DLD1 (cell line): ENCODE measurements around the gene VSX2.

ENCODE experiments used
- in situ Hi-C: cut with HindIII; loops from 2 replicates; pipeline ENCODE4 v1.10.0; 2017; ENCODE audit warnings: low sequenced_read_pairs

Gene VSX2

DNA sequence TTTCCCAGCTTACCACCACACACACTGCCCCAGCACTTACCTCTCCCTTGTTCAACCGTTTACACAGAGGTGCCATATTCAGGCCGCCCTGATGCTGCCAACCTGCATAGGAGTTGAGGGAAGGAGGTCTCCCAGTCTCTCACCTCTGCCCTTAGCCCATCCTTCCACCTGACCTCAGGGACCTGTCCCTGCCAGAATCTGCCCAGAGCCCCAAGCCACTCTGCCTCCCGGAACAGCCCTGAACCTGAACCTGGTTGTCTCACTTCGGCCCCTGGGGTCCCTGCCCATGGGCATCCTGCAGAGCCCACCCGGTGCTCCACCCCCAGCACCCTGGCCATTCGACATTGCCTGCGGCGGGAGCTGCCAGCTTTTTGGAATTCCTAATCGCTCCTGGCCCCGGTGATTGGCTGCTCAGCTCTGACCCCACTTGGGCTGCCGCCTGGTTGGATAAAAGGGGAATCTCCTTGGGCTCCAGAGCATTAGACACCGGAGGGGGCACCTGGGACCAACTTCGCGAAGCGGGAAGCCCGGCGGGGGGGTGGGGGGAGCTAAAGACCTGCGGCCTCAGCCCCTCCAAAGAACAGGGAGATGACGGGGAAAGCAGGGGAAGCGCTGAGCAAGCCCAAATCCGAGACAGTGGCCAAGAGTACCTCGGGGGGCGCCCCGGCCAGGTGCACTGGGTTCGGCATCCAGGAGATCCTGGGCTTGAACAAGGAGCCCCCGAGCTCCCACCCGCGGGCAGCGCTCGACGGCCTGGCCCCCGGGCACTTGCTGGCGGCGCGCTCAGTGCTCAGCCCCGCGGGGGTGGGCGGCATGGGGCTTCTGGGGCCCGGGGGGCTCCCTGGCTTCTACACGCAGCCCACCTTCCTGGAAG lies at the start of gene VSX2:
TSS of gene VSX2 (plus strand) at position 476 of the 874 bp plus-strand sequence. CDS start at position 589, 113 bp downstream.
- in situ Hi-C loops, result no loop called here

GRCh38 chr14:74190927-74191575 lies 48.2 kb upstream of the VSX2 start:
- in situ Hi-C loops, result no loop called here

DNA sequence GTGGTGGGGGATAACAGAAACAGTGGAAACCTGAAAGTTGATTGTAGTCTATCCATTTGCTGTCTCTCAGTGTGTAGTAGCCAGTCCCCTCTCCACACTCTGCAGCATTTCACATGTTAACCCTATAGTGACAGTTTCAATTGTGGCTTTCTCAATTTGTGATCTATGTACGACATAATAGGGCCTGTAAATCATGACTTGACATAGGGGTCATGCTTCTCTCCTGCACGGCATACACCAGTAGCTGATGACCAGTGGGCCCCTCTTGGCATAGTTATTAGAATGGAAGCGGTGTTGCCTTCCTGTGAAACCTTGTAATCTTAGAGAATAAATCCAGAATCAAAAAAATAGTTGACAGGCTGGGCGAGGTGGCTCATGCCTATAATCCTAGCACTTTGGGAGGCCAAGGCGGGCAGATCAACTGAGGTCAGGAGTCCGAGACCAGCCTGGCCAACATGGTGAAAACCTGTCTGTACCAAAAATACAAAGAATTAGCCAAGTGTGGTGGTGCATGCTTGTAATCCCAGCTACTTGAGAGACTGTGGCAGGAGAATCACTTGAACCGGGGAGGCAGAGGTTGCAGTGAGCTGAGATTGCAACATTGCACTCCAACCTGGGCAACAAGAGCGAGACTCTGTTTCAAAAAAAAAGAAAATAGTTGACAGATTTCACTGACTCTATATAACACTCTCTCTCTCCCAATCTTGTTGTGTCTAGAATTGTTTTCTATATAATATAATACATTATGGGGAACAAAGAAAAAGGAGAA lies 44.6 kb upstream of the VSX2 start:
- in situ Hi-C loops, result no loop called here

DNA sequence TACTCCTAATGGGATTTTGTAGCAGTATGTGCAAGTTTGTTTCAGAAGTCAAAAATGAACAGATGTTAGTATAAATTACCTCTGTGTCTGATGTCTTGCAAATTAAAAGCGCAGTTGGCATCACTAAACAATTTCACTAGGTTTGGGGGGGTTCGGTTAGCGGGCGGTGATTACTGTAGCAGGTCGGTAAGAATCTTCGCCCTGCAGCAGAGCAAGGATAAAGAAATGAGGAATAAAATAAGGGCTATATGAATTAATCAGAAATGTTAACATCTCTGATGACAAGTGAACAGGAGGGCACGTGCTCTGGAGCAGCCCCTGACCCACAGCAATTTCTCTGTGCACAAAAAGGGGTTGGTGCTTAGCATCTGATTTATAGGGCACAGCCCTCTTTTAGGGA lies 43.6 kb upstream of the VSX2 start:
- in situ Hi-C loops, result no loop called here

- in situ Hi-C loops, result no loop called here
Observed at GRCh38 chr14:74198441-74199234, 40.6 kb upstream of the VSX2 start.

DNA sequence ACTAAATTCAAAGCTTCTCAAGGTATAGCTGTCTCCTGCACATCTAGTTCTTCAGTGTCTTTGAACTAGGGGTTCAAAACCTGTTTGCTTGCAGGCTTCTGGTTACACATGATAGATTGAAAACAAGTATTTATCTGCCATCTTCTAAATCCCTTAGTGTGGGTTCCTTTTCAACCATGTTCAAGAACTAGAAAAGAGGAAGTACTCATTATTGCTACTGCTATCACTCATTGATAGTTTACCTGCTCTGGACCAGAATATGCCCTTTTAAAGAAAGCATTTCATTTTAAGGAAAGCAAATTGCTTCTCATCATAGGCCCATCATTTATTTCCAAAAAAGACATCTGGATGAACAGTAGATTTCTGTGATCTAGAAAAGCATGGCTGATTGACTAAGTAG lies 37.1 kb upstream of the VSX2 start:
- in situ Hi-C loops, result no loop called here

- in situ Hi-C loops, result no loop called here
Observed at GRCh38 chr14:74203639-74204038, 35.6 kb upstream of the VSX2 start.

- in situ Hi-C loops, result no loop called here
Observed at GRCh38 chr14:74204491-74204890, 34.8 kb upstream of the VSX2 start.

GRCh38 chr14:74205882-74206281 lies 33.4 kb upstream of the VSX2 start:
- in situ Hi-C loops, result no loop called here

DNA sequence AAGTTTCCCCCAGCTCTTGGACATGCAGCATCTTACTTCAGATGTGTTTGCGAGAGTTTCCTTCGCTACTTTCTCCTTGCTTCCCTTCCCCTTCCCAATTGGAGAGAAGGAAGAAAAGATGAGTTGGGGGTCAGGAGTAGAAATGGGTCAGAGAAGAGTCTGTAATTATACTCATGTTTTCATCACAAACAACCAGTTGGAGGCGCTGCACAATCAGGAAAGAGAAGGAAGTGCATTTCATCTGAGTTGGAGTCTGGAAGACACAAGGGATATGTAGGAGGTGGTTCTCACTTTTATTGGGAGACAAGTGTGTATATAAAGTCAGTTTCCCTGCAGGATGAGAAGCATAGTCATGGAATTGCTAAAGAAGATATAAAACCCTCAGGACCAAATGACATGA lies 31.3 kb upstream of the VSX2 start:
- in situ Hi-C loops, result no loop called here

GRCh38 chr14:74208642-74209041 lies 30.6 kb upstream of the VSX2 start:
- in situ Hi-C loops, result no loop called here

DNA sequence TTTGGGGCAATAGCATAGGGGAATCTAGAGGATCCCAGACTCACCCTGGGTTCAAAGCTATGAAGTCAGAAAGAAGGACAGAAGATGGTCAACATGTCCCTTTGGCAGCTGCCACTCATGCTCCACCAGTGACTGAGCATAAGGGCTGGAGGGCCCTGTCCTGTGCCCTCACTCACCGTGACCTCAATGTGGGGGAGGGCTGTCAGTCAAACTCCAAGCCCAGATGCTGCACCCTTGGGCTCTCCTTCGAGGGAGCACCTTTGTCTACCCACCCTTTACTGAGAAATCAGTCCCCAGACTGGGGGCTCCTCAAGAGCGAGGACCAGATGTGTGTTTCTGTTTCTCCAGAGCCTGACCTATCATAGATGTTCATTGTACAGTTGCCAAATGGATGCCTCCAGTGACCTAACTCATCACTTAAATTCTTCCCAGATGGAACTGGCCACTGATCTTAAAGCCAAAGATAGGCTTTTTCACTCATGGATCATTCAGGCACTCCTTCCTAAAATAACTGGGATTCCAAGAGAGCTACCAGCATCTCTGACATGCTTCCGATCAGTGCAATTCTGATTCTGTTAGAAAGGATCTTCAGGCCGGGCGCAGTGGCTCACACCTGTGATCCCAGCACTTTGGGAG lies 27.2 kb upstream of the VSX2 start:
- in situ Hi-C loops, result no loop called here

DNA sequence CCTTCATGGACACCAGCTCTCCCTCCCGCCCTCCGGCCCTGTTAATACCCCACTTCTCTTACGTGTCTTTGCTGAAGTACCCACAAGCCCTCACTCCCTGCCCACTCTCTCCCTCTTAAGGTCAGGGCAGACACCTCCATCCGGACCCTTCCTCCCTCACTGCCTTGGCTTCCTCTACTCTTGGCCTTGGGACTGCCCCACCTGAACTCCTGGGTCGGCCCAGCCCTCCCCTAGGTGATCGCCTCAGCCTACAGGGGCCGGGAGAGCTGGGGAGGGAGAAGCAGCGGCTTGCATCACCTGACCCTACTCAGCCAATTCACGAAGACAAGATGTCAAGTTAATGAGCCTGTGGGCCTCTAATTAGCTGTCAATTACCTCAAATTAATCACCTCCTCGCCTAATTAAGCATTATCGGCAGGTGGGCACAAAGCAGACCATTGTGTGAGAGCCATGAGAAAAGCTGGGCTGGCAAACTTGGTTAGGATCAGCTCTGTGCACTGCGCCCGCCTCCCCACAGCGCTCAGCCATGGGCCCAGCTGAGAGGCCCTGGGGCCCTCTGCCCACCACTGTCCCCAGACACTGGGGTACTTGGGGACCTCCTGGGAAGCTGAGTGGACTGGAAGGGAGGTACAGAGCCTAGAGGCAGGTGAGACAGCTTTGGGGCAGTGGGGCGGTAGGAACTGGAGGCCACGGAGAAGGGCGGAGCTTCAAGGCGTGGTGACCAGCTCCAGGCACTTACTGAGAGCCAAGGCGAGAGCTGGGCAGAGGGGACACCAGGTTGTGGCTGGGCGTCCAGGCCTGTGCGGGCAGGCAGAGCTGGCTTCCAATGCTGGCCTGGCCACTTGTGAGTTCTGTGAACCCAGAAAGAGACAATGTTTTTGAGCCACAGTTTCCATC lies 25.1 kb upstream of the VSX2 start:
- in situ Hi-C loops, result no loop called here

- in situ Hi-C loops, result no loop called here
Observed at GRCh38 chr14:74216671-74217070, 22.6 kb upstream of the VSX2 start.

GRCh38 chr14:74217672-74218448 lies 21.4 kb upstream of the VSX2 start:
- in situ Hi-C loops, result no loop called here

- in situ Hi-C loops, result no loop called here
Observed at GRCh38 chr14:74218462-74218861, 20.8 kb upstream of the VSX2 start.

- in situ Hi-C loops, result no loop called here
Observed at GRCh38 chr14:74219277-74220205, 19.7 kb upstream of the VSX2 start.
